Measurements from ENCODE around the gene RPUSD4.

GRCh38 chr11:126211236-126212088, at the start of gene RPUSD4, which contains the start of gene FAM118B:
- TF ChIP-seq CTCF (IDR thresholded peaks at IDR 0.05) (no peak), POLR2A (IDR thresholded peaks at IDR 0.05) (peak; percentile 44 to 94)

All from heart left ventricle (tissue), 13 donors.